HepG2 (cell line): ENCODE measurements around the gene OR2AJ1. TPM values are rescaled to one million over a fixed set of nuclear protein-coding genes. Genes with fewer than 3 reads are reported as not detected.
"Not testable (repeated sequence)": the region's sequence is repeated elsewhere in the genome, so short reads cannot be mapped to it uniquely, and the experiment has no call there.

ENCODE experiments used
- ATAC-seq: fragments of 200-7000 bp; cut with Tn5 transposase; 3 replicates; pipeline ENCODE4 v1.9.1; 2020; ENCODE audit warnings: mild to moderate bottlenecking, moderate library complexity
- BruUV-seq: library from RNA; stranded (reverse); fragments of 400-500 nt; replicated peaks from 2 replicates; lab custom pipeline; 2021; lab: Mats Ljungman, UMichigan
- CTCF ChIA-PET: fragments of 300-600 bp; formaldehyde crosslinking; extraction: SDS; loops from one replicate; lab custom pipeline; 2021; ENCODE audit warnings: low total read pairs, inconsistent platforms, low intra/inter-chr PET ratio; lab: Yijun Ruan, JAX
- POLR2A ChIA-PET: fragments of 350-600 bp; sonication (Branson Sonifier 250); formaldehyde crosslinking; loops from one replicate; lab custom pipeline; 2020; ENCODE audit warnings: antibody characterized with exemption, inconsistent platforms; lab: Yijun Ruan, JAX
- DNase-seq: peaks from one replicate; pipeline ENCODE4 v3.0.0-alpha.2; 2015; ENCODE audit warnings: low spot score
- FAIRE-seq: peaks from 3 replicates; lab custom pipeline; 2011; peaks lifted over from hg19 to GRCh38; lab: Jason Lieb, UNC
- H2AFZ ChIP-seq: one replicate; pipeline ENCODE4 v1.6.1; 2011; ENCODE audit warnings: low read length, inconsistent platforms
- H3K27ac ChIP-seq: fragments of 300-600 bp; 3 replicates; pipeline ENCODE4 v1.8.0; 2011; ENCODE audit warnings: mixed run types, mild to moderate bottlenecking, mixed read lengths, low read length, inconsistent platforms; ENCODE audit not compliant: insufficient read depth; ENCODE audit errors: extremely low read length
- H3K27me3 ChIP-seq, 2 experiments: fragments of 200-600 bp in 1 of 2; 2 replicates in 1 of 2; 3 replicates in 1 of 2; pipeline versions ENCODE4 v1.6.0 to v1.8.0; 2011; ENCODE audit warnings: low read length in 2 of 2, mild to moderate bottlenecking in 2 of 2, moderate library complexity in 2 of 2, inconsistent platforms in 1 of 2; ENCODE audit not compliant: insufficient read depth in 2 of 2, control insufficient read depth in 1 of 2
- H3K36me3 ChIP-seq, 2 experiments: fragments of 200-600 bp in 1 of 2; replicated peaks in 1 of 2; 2 replicates in 1 of 2; 3 replicates in 1 of 2; pipeline versions ENCODE4 v1.5.1 to v1.8.0; 2011; ENCODE audit warnings: low read length in 2 of 2, inconsistent platforms in 1 of 2; ENCODE audit not compliant: insufficient read depth in 2 of 2, control insufficient read depth in 1 of 2
- H3K4me1 ChIP-seq: 2 replicates; pipeline ENCODE4 v1.5.1; 2012; ENCODE audit warnings: low read length, inconsistent platforms; ENCODE audit not compliant: insufficient read depth
- H3K4me2 ChIP-seq: 2 replicates; pipeline ENCODE4 v1.6.0; 2011; ENCODE audit warnings: low read depth, low read length, inconsistent platforms
- H3K4me3 ChIP-seq, 3 experiments: fragments of 200-600 bp in 1 of 3; sonication (generic), shearing (Covaris generic) in 1 of 3; replicated peaks in 1 of 3; 2 replicates each; pipeline ENCODE4 v1.5.1; 2011 to 2016; ENCODE audit warnings: low read length in 3 of 3, inconsistent platforms in 2 of 3, low read depth in 2 of 3, mild to moderate bottlenecking in 2 of 3, control low read depth in 1 of 3, mixed read lengths in 1 of 3; ENCODE audit not compliant: insufficient read depth in 1 of 3
- H3K79me2 ChIP-seq: one replicate; pipeline ENCODE4 v1.6.1; 2011; ENCODE audit warnings: low read length, inconsistent platforms; ENCODE audit not compliant: insufficient read depth
- H3K9ac ChIP-seq: 2 replicates; pipeline ENCODE4 v1.6.0; 2011; ENCODE audit warnings: mild to moderate bottlenecking, low read depth, low read length, inconsistent platforms; ENCODE audit not compliant: insufficient read depth
- H3K9me3 ChIP-seq: 2 replicates; pipeline ENCODE4 v1.5.1; 2012; ENCODE audit warnings: mild to moderate bottlenecking, low read length
- H4K20me1 ChIP-seq: 2 replicates; pipeline ENCODE4 v1.6.0; 2011; ENCODE audit warnings: inconsistent platforms, mild to moderate bottlenecking, low read length, moderate library complexity; ENCODE audit not compliant: insufficient read depth
- GMEB1 ChIP-seq: sonication (generic); formaldehyde crosslinking; IDR thresholded peaks from 2 replicates; pipeline ENCODE4 v1.5.1; 2020; ENCODE audit warnings: missing genetic modification reagents, mild to moderate bottlenecking, borderline replicate concordance
- MNT ChIP-seq: fragments of 450-650 bp; IDR thresholded peaks from 2 replicates; pipeline ENCODE4 v1.6.1; 2016
- WGBS: methylation state at CpG from one replicate; pipeline ENCODE4 v1.1.6; 2017; ENCODE audit warnings: low lambda C conversion rate; 5-methylcytosine and 5-hydroxymethylcytosine counted together
- in situ Hi-C: cut with HindIII; loops from 2 replicates; pipeline ENCODE4 v1.10.0; 2017; ENCODE audit warnings: low pct_unique_long_range_greater_than_20kb; ENCODE audit not compliant: extremely low pct_ligation_motif_present
- intact Hi-C: fragments of 100-400 bp; cut with micrococcal nuclease; formaldehyde crosslinking; loops from one replicate; pipeline ENCODE4 v1.10.0; 2022; ENCODE audit not compliant: unreplicated experiment
- polyA plus RNA-seq, 8 experiments: library from polyadenylated mRNA; depleted of rRNA in 3 of 8; stranded (reverse) in 7 of 8; unstranded in 1 of 8; fragments of >200 nt; fragmentation: Illumina TruSeq in 4 of 8; extraction: Trizol in 4 of 8; gene quantifications; 2 replicates each; pipeline versions ENCODE4 v1.2.1 to v1.2.3, GENCODE V29; 2011 to 2016; ENCODE audit warnings: low read depth in 4 of 8, missing spikeins in 1 of 8, mixed read lengths in 1 of 8; ENCODE audit not compliant: insufficient read depth in 1 of 8
- total RNA-seq, 5 experiments: library from RNA; depleted of rRNA; stranded (reverse); fragments of >200 nt; fragmentation: Illumina TruSeq; extraction: Trizol; gene quantifications; 2 replicates each; pipeline ENCODE4 v1.2.3, GENCODE V29; 2016; ENCODE audit warnings: low read depth in 1 of 5

Gene OR2AJ1
- total and polyA plus RNA-seq, 2 of the 13 experiments (the other 11 are each of a cell fraction or from before 2014, with no cell fraction given) = not detected

- Histone ChIP-seq H3K36me3 (no peaks in the 10 kb centered on the region), H2AFZ (no peak overlapping the region), H3K9me3 (peaks cover 62% of the 10 kb centered on the region), H3K4me3 (no peak overlapping the region), H3K4me2 (no peak overlapping the region), H3K79me2 (no peaks in the 10 kb centered on the region), H3K4me1 (no peaks in the 10 kb centered on the region), H4K20me1 (no peaks in the 10 kb centered on the region), H3K27ac (no peak overlapping the region), H3K9ac (no peak overlapping the region), H3K27me3 (no peaks in the 10 kb centered on the region)
- CTCF ChIA-PET = no interaction called here
- no peak for ATAC-seq
- POLR2A ChIA-PET = no interaction called here
- TF ChIP-seq GMEB1 (CRISPR knock-in tag) = no peak
- peak; percentile 40 for TF ChIP-seq MNT
- intact Hi-C loops (no loop called here), in situ Hi-C loops (no loop called here)
- BruUV-seq = no TSS peak
- DNase-seq = no peak
- FAIRE-seq = no peak
- 74% methylated on average over 15 of the region's 18 CpGs for WGBS
These were observed 11.7 kb downstream of the OR2AJ1 start for GRCh38 chr1:247936415-247936814.

GRCh38 chr1:247936965-247937734 is 12.5 kb downstream of the OR2AJ1 start:
- H3K4me2 ChIP-seq, H3K4me1 ChIP-seq, H3K4me3 ChIP-seq, DNase-seq, FAIRE-seq, H3K36me3 ChIP-seq, in situ Hi-C loops, H3K9ac ChIP-seq, POLR2A ChIA-PET, H4K20me1 ChIP-seq, H3K27me3 ChIP-seq, intact Hi-C loops, BruUV-seq, H3K79me2 ChIP-seq, CTCF ChIA-PET, H2AFZ ChIP-seq, H3K27ac ChIP-seq: not testable (repeated sequence)
- H3K9me3 ChIP-seq = peaks cover 63% of the 10 kb centered on the region
- peak; percentile 35; the same call in 1 of the 3 replicates for ATAC-seq
- WGBS = 66% methylated on average over 28 of the region's 44 CpGs
